RWPE2 (cell line): ENCODE results near the gene TRPV6.

Source experiments
- ATAC-seq: fragments of 200-7000 bp; cut with Tn5 transposase; 3 replicates; pipeline ENCODE4 v1.9.1; 2021; ENCODE audit warnings: low read depth
- DNase-seq: peaks from one replicate; pipeline ENCODE4 v3.0.0-alpha.2; 2020; ENCODE audit warnings: low spot score
- H3K27ac ChIP-seq: fragments of 450-650 bp; 2 replicates; pipeline ENCODE4 v1.5.1; 2017; ENCODE audit warnings: mild to moderate bottlenecking; ENCODE audit not compliant: poor library complexity, severe bottlenecking
- H3K27me3 ChIP-seq: fragments of 250-450 bp; sonication (Bioruptor Pico); 2 replicates; pipeline ENCODE4 v1.5.1; 2021; ENCODE audit warnings: mild to moderate bottlenecking, moderate library complexity; ENCODE audit not compliant: insufficient read depth, poor library complexity, severe bottlenecking
- H3K36me3 ChIP-seq: fragments of 250-450 bp; sonication (Bioruptor Pico); 2 replicates; pipeline ENCODE4 v1.5.1; 2020; ENCODE audit warnings: low read depth, mild to moderate bottlenecking, moderate library complexity
- H3K4me1 ChIP-seq: fragments of 250-450 bp; sonication (Bioruptor Pico); 2 replicates; pipeline ENCODE4 v1.5.1; 2021; ENCODE audit warnings: mild to moderate bottlenecking, moderate library complexity; ENCODE audit not compliant: insufficient read depth, poor library complexity, severe bottlenecking
- H3K4me3 ChIP-seq: fragments of 250-450 bp; sonication (Bioruptor Pico); 2 replicates; pipeline ENCODE4 v1.5.1; 2021; ENCODE audit warnings: mild to moderate bottlenecking, moderate library complexity; ENCODE audit not compliant: severe bottlenecking
- H3K9me3 ChIP-seq: fragments of 250-450 bp; sonication (Bioruptor Pico); 2 replicates; pipeline ENCODE4 v1.5.1; 2021; ENCODE audit warnings: mild to moderate bottlenecking, moderate library complexity; ENCODE audit not compliant: severe bottlenecking
- CTCF ChIP-seq: fragments of 450-650 bp; IDR thresholded peaks from one replicate; pipeline ENCODE4 v1.5.1; 2017; ENCODE audit warnings: mild to moderate bottlenecking, moderate library complexity; ENCODE audit not compliant: poor library complexity, severe bottlenecking

Gene TRPV6

DNA sequence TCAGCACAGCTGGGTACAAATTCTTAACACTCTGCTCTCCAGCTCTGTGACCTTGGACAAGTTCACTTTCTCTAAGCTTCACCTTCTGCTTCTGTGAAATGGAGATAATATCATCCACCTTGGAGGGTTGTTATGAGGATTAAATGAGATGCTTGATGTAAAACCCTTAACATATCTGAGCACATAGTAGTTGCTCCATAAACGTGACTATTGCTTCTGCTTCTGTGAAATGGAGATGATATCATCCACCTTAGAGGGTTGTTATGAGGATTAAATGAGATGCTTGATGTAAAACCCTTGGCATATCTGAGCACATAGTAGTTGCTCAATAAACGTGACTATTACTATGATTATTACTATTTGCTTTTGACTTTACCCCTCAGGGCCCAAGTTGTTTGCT, 16.1 kb downstream of the TRPV6 start:
- no peak for ATAC-seq
- TF ChIP-seq CTCF: no peak
- Histone ChIP-seq H3K4me3 (no peak overlapping the region), H3K27me3 (no peaks in the 10 kb centered on the region), H3K27ac (no peak overlapping the region), H3K36me3 (no peaks in the 10 kb centered on the region), H3K4me1 (no peaks in the 10 kb centered on the region), H3K9me3 (no peaks in the 10 kb centered on the region)
- no peak for DNase-seq

GRCh38 chr7:142868986-142869415, 16.5 kb downstream of the TRPV6 start:
- Histone ChIP-seq H3K27me3 (no peaks in the 10 kb centered on the region), H3K4me3 (no peak overlapping the region), H3K4me1 (no peaks in the 10 kb centered on the region), H3K27ac (no peak overlapping the region), H3K36me3 (no peaks in the 10 kb centered on the region), H3K9me3 (no peaks in the 10 kb centered on the region)
- no peak for TF ChIP-seq CTCF
- no peak for DNase-seq
- ATAC-seq: no peak

DNA sequence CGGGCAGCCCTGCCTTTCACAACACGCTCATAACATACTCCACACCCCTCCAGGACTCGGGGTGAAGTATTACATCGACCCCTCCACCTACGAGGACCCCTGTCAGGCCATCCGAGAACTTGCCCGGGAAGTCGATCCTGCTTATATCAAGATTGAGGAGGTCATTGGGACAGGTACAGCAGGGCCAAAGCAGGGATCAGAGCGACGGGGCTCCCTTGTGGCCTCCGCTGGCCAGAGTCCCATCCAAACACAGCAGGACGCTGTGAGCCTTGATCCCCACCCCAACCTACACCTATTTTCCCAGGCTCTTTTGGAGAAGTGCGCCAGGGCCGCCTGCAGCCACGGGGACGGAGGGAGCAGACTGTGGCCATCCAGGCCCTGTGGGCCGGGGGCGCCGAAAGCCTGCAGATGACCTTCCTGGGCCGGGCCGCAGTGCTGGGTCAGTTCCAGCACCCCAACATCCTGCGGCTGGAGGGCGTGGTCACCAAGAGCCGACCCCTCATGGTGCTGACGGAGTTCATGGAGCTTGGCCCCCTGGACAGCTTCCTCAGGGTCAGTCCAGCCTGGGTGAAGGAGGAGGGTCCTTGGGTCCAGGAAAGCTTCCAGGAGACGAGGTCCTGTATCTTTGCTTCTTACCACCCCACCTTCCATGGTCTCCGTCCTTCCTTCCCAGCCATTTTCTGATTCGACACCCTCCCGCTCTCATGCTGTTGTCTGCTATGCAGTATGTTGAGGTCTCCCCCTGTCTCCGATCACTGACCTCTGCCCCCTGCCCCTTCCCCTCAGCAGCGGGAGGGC, 17.2 kb downstream of the TRPV6 start:
- H3K36me3 ChIP-seq: no peaks in the 10 kb centered on the region
- TF ChIP-seq CTCF: no peak
- no peak overlapping the region for H3K27ac ChIP-seq
- H3K9me3 ChIP-seq: no peaks in the 10 kb centered on the region
- DNase-seq (no peak), ATAC-seq (no peak)
- H3K27me3 ChIP-seq: no peaks in the 10 kb centered on the region
- H3K4me1 ChIP-seq: no peaks in the 10 kb centered on the region
- H3K4me3 ChIP-seq: no peak overlapping the region

DNA sequence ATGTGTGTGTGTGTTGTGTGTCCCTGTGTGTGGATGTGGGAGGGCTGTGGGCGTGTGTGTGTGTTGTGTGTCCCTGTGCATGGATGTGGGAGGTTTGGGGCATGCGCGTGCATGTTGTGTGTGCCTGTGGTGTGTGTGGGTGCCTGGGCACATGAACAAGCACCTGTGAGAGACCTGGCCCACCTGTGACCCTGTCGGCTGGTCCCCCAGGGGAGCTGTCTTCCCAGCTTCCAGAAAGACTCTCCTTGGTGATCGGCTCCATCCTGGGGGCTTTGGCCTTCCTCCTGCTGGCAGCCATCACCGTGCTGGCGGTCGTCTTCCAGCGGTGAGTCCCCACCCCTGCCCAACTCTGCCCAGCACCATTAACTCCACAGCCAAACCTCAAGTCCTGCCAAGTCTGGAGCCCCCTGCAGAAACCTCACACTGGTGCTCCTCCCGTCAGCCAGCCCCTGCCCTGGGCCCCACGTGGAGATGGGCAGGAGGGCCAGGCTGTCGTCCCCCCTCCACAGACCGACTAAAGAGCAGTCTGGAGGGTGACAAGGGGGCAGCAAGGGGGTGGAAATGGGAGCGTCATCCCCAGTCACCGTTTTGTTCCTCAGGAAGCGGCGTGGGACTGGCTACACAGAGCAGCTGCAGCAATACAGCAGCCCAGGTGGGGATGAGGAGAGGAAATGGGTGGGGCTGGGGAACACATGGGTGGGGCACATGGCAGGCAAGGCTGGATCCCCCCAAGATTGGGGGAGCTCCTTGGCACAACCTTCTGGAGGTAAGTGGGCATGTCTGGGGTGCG, 18.0 kb downstream of the TRPV6 start:
- Histone ChIP-seq H3K4me3 (no peak overlapping the region), H3K27ac (no peak overlapping the region), H3K9me3 (no peaks in the 10 kb centered on the region), H3K4me1 (no peaks in the 10 kb centered on the region), H3K27me3 (no peaks in the 10 kb centered on the region), H3K36me3 (no peaks in the 10 kb centered on the region)
- DNase-seq (no peak), ATAC-seq (no peak)
- no peak for TF ChIP-seq CTCF

- Histone ChIP-seq H3K9me3 (no peaks in the 10 kb centered on the region), H3K4me1 (no peaks in the 10 kb centered on the region), H3K36me3 (no peaks in the 10 kb centered on the region), H3K27me3 (no peaks in the 10 kb centered on the region), H3K27ac (no peak overlapping the region), H3K4me3 (no peak overlapping the region)
- ATAC-seq: no peak
- DNase-seq: no peak
- TF ChIP-seq CTCF: no peak
Measured at GRCh38 chr7:142867097-142867378, 18.5 kb downstream of the TRPV6 start.
